Daoy (cell line): ENCODE data around the gene CHRNB1. TPM values are rescaled to one million over a fixed set of nuclear protein-coding genes. Genes with fewer than 3 reads are reported as not detected.

Experiments used
- DNase-seq: peaks from one replicate; pipeline ENCODE4 v3.0.0-alpha.2; 2015; ENCODE audit warnings: low read depth
- total RNA-seq: library from RNA; depleted of rRNA; stranded (reverse); fragments of >200 nt; shearing (Covaris generic); gene quantifications from 2 replicates; pipeline ENCODE4 v1.2.3, GENCODE V29; 2014

CHRNB1 gene
- total RNA-seq, 1 experiment from 2014 or later, result 7.0 TPM

DNA sequence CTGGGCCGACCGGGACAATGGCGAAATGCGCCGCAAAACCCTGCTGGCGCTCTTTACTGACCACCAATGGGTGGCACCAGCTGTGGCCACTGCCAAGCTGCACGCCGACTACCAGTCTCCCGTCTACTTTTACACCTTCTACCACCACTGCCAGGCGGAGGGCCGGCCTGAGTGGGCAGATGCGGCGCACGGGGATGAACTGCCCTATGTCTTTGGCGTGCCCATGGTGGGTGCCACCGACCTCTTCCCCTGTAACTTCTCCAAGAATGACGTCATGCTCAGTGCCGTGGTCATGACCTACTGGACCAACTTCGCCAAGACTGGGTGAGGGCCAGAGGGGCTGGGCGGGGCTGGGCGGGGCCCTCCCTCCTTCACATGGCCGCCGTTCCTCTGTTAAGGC is 29.1 kb upstream of the CHRNB1 start:
- DNase-seq, result no peak

DNA sequence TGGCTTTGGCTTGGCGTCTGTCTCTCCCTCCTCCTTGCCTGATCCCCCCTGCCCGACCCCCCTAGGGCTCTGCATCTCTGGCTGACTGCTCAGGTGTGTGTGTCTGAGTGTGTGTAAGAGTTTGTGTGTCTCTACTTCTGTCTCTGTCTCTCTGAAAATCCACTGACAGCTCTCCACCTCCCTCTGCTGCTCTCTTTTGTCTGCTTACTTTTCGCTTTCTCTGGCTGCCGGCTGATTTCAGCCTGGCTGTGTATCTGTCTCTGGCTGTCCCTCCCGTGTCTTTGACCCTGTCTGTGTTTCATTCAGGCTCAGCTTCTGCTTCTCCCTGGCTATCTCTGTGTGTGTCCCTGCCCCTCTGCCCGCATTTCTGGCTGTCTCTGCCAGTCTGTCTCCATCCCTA is 28.5 kb upstream of the CHRNB1 start:
- DNase-seq, result no peak

DNA sequence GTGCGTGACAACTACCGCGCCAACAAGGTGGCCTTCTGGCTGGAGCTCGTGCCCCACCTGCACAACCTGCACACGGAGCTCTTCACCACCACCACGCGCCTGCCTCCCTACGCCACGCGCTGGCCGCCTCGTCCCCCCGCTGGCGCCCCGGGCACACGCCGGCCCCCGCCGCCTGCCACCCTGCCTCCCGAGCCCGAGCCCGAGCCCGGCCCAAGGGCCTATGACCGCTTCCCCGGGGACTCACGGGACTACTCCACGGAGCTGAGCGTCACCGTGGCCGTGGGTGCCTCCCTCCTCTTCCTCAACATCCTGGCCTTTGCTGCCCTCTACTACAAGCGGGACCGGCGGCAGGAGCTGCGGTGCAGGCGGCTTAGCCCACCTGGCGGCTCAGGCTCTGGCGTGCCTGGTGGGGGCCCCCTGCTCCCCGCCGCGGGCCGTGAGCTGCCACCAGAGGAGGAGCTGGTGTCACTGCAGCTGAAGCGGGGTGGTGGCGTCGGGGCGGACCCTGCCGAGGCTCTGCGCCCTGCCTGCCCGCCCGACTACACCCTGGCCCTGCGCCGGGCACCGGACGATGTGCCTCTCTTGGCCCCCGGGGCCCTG is 27.7 kb upstream of the CHRNB1 start:
- DNase-seq, result no peak

DNA sequence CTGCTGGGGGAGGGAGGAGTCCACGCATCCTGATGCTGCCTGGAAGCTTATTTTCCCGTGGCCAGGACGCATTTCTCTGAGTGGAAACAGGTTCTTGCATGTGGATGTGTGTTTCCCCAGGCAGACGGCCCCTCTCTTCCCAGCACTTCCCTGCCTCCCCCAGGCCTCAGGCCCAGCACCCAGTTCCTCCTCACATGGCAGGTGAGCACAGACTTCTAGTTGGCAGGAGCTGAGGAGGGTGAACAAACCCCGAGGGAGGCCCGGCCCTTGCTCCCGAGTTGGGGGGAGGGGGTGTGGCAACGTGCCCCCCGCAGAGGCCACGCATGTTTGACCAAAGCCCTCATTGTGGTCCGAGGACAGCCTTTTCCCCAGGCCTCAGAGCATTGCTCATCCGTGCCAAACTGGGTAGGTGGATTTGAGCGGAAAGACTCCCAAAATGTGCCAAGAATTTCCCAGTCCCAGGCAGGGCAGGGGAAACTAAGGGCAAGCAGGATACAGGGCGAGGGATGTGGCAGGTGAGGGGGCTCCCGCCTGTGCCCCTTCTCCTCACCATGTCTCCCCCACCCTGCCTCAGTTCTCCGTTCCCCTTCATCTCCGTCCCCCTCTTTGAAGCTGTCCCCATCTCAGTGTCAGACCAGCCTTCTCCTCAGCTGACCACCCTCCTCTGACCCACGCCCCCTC is 26.2 kb upstream of the CHRNB1 start:
- DNase-seq, result no peak

DNA sequence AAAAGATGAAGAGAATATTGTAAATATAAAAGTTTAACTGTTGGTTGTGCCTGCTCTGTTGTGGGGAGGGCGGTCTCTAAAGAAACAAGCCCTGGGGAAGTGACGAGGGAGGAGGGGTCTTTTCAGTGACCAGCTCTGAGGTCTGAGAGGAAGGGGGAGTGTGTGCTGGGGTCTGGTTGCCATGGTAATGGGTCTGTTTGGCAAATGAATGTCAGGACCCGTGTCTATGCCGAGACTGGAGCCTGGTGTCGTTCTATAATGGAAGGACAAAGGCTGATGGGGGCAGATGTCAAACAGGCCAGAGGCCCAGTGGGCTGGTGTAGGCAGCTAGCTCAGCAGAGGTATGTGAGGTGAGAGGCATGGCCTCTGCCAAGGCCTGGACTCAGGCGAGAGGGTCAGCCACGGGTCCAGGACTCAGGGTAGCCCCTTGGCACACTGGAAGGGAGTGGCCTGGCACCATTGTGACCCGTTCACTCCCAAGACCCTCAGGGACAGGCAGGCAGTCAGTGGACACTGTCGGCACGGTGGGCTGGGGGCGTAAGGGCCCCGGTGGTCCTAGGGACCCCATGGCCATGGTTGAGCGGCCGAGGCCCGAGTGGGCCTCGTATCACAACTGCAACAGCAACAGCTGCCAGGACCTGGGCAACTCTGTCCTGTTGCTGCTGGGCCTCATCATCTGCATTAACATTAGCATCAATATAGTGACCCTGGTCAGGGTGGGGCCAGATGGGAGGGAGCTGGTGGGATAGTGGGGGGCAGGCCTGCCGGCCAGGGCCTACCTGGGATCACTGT is 24.8 kb upstream of the CHRNB1 start, which contains the start of gene SPEM1:
Gene SPEM1, plus strand, starts transcription at position 506 of the 792 bp plus-strand sequence. Its CDS starts 61 bp downstream, at position 567.
- no peak for DNase-seq

DNA sequence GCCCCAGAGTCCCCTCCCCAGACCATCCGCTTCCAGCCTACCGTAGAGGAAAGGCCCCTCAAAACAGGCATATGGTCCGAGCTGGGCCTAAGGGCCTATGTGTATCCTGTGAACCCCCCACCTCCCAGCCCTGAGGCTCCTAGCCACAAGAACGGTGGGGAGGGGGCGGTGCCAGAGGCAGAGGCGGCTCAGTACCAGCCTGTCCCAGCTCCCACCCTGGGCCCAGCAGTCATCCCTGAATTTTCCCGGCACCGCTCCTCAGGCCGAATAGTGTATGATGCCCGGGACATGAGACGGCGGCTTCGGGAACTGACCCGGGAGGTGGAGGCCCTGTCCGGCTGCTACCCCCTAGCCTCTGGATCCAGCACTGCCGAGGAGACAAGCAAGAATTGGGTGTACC is 23.7 kb upstream of the CHRNB1 start:
- no peak for DNase-seq

DNA sequence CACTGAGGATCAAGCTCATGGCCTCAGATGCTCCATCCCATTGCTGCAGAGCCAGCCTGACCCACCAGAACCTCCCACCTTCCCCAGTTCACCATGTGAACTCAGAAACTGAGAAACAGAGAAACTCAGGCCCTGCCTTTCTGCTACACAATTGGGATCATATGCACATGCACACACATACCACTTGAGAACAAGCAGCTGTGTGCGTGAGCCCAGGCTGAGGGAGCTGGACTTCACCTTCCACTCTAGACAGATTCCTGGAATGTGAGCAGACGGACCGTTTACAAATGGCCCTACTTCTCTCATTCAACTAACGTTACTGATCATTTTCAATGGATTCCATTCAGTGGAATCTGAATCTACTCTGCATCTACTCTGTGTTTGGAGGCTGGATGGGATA is 21.2 kb upstream of the CHRNB1 start:
- DNase-seq, result no peak

DNA sequence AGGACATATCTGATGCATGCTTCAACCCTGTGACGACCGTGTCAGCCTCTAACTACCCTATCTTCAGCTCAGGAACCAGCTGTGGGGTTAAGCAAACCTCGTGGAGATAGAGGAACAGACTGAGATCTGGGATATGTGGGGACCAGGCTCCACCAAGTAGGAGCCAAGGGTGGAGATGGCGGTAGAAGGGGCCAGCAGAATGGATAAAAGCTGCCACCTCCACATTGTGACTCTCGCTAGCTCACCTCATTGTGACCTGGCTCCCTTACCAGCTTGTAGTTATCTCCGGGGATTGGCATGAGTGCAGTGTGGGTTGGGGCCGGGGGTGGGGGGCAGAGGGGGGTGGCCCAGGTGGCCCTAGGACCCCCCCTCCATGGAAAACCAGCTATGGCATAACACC is 19.5 kb upstream of the CHRNB1 start, which contains the start of gene SPEM2:
Gene SPEM2, plus strand, starts transcription at position 301 of the 400 bp plus-strand sequence. Its CDS starts 73 bp downstream, at position 374.
- DNase-seq, result no peak

DNA sequence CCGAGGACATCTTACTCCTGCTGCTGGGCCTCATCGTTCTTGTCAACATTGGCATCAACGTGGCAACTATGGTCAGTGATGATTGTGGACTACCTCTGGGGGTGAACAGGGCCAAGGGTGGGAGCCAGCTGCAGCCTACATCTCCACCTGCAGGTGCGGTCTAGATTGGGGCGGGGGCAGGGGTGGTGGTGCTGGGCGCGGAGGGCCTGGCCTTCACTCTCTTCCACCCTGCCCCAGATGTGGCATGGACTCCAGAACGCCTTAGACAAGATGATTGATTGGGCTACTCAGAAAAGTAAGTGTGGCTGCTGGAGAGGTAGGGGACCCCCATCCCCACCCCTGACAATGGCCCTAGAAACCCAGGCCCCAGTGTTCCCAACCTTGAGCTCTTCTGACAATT is 19.1 kb upstream of the CHRNB1 start:
- no peak for DNase-seq

DNA sequence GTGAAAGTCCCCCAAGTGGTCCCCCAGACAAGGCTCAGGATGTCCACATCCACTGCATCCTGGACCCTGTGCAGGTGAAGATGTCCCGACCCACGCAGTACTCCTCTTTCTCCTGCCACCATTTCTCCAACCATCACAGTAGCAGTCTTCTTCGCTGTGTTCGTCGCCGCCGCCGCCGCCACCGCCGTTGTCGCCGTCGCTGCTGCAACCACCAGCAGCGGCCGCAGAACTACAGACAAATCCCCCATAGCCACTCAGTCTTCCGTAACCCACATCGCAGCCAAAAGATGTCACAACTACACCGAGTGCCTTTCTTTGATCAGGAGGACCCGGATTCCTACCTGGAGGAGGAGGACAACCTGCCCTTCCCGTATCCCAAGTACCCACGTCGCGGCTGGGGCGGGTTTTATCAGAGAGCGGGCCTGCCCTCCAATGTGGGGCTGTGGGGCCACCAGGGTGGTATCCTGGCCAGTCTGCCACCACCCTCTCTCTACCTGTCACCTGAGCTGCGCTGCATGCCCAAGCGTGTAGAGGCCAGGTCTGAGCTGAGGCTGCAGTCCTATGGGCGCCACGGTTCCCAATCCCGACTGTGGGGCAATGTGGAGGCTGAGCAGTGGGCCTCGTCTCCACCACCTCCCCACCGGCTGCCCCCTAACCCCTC is 18.5 kb upstream of the CHRNB1 start:
- DNase-seq, result no peak

DNA sequence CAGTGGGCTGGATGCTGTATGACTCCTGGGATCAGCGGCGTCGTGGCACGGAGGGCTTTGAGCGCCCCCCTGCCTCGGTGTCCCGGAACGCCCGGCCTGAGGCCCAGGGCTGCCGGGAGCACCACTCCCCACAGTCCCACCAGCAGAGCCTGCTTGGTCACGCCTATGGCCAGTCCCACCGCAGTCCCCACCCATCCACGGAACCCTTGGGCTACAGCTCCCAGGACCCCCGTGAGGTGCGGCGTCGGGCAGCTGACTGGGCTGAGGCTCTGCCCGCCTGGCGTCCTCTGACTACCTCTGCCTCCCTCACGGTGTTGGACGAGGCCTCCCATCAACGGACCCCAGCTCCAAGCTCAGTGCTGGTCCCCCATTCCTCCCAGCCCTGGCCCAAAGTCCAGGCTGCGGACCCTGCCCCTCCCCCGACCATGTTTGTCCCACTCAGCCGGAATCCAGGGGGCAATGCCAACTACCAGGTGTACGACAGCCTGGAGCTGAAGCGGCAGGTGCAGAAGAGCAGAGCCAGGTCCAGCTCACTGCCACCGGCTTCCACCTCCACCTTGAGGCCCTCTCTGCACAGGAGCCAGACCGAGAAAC is 17.9 kb upstream of the CHRNB1 start:
- no peak for DNase-seq

DNA sequence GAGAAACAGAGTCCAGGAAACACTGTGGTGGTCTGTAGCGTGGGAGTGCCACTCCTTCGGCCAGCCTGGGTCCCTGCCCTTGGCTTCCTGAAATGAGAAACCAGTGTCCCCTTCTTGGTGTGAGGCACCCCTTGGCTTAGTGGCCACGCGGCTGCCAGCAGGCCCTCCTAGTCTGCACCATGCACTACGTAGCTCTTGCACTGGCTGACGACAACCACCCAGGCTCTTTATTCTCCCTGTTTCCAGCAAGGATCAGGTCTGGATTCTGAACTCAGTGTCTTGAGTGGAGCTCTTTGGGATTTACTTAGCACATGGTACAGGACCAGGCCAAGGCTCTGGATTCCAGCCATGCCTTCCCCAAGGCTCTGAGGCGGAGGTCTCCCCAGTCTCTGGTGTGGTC is 17.3 kb upstream of the CHRNB1 start:
- DNase-seq, result no peak

DNA sequence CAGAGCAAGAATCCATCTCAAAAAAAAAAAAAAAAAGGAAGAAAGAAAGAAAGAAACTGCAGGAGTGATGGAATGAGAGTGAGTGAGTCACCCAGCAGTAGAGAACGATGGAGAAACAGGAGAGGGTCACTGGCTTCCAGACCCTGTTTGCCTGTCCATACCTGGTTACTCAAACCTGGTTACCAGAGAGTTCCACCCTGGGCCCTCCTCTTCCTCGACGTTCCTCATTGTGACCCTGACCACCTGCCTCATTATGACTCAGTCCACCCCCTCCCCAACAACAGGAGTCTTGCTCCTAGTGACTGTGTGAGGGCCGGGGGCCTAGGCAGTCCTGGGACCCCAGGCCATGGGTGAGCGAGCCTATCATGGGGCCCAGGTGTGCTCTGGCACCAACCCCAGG is 16.3 kb upstream of the CHRNB1 start, which contains the start of gene SPEM3:
Gene SPEM3, plus strand, starts transcription at position 301 of the 400 bp plus-strand sequence. Its CDS starts 46 bp downstream, at position 347.
- no peak for DNase-seq

DNA sequence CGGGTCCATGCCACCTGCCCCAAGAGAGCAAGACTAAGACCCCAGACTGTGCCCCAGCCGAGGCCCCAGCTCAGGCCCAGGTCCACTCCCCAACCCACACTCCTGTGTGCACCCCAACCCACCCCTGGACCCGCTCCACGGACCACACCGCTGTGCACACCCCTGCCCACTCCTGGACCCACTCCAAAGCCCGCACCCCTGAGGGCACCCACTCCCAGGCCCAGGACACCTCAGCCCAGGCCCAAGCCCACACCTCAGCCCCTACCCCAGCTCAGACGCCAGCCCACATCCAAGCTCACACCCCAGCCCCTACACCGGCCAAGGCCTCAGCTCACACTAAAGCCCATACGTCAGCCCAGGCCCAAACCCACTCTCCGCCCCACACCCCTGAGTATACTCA is 15.1 kb upstream of the CHRNB1 start:
- no peak for DNase-seq

DNA sequence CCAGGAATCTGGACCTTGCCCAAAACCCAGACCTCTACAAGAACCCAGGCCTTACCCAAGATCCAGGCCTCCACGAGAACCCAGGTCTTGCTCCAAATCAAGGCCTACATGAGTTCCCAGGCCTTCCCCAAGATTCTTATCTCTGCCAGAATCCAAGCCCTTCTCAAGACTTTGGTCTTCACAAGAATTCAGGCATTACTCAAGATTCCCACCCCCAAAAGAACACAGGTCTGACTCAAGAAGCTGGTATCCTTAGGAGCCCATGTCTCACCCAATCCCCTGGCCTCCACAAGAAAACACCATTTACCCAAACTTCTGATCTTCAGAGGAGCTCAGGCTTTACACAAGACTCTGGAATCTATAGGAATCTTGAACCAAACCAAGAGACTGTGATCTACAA is 13.6 kb upstream of the CHRNB1 start:
- no peak for DNase-seq

DNA sequence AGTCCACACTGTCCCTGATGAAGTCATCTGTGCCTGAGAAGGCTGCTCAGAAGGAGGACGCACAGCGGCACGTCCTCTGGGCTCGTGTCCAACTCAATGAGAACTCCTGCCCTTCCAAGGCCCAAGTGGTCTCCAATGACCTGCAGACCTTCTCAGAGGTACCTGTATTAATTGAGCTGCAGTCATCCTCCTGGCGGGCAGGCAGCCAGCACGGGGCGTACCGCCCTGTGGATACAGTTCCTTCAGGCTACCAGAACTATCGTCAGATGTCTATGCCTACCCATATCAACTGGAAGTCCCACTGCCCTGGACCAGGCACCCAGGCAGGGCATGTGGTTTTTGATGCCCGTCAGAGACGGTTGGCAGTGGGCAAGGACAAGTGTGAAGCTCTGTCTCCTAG is 12.6 kb upstream of the CHRNB1 start:
- no peak for DNase-seq

DNA sequence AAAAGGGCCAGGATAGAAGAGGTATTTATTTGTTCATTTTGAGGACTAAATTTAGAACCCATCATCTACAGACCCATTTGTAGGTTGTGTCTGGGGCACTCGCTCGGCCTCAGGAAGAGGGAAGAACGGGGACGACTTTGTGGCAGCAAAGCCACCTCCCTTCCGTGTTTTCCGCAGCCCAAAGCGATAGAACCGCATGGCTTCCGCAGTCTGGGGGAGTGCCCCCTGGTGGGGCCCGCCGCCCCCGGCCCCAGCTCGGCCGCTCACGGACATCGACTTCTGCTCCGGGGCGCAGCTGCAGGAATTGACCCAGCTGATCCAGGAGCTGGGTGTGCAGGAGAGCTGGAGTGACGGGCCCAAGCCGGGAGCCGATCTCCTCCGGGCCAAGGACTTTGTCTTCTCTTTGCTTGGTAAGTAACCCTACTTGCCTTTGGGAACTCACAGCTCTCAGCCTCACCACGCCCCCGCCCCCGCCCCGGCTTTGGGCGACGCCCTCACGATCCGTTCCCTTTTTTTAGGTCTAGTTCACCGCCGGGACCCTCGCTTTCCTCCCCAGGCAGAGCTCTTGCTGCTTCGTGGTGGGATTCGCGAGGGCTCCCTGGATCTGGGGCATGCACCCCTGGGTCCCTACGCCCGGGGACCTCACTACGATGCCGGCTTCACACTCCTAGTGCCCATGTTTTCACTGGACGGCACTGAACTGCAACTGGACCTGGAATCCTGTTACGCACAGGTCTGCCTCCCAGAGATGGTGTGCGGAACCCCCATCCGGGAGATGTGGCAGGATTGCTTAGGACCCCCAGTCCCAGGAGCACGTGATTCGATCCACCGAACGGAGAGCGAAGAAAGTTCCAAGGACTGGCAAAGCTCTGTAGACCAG is 8.9 kb upstream of the CHRNB1 start:
- DNase-seq, result peak; percentile 70

DNA sequence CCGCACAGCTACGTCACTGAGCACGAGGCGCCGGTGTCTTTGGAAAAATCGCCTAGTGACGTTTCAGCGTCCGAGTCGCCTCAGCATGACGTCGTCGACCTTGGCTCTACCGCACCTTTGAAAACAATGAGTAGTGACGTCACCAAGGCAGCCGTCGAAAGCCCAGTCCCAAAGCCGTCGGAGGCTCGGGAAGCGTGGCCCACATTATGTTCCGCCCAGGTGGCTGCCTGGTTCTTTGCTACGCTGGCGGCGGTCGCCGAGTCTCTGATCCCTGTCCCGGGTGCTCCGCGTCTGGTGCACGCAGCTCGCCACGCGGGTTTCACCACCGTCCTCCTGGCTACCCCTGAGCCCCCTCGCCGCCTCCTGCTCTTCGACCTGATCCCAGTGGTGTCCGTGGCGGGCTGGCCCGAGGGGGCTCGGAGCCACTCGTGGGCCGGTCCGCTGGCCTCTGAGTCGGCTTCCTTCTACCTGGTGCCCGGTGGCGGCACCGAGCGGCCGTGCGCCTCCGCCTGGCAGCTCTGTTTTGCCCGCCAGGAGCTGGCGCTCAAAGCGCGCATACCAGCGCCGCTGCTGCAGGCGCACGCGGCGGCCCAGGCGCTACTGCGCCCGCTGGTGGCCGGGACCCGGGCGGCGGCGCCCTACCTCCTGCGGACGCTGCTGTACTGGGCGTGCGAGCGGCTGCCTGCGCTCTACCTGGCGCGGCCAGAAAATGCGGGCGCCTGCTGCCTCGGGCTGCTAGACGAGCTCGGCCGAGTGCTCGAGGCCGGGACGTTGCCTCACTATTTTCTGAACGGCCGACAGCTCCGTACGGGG is 8.1 kb upstream of the CHRNB1 start:
- peak; percentile 92 for DNase-seq

DNA sequence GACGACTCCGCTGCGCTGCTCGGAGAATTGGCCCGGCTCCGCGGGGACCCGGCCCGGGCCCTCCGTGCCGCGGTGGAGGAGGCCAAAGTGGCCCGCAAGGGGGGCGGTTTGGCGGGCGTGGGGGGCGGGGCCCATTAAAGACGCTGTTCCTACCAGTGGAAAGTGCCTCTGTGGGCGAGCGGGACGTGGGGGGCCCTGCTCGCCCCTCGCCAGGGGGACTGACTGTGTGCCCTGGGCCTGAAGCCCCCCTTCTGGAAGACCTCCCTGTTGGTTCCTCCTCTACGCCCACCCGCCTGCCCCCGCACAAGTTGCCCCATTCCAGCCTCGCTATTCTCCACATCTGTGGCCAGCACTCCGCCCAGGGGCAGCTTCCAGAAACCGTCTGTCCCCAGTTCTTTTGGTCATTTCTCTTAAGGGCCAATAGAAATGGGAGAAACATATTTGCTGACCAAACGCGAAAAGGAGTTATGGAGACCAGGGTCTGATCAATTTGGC is 7.4 kb upstream of the CHRNB1 start:
- no peak for DNase-seq
